DMS79 treated with DMSO at 0.1 percent for 48 hours (cell line): Measurements from ENCODE around the gene CPNE5.

Experiments used
- DNase-seq: peaks from one replicate; lab custom pipeline; 2025; lab: John Stamatoyannopoulos, UW

CPNE5 gene

GRCh38 chr6:36857325-36857724 lies 18.1 kb upstream of the CPNE5 start:
- no peak for DNase-seq

GRCh38 chr6:36856277-36856676 lies 17.0 kb upstream of the CPNE5 start:
- peak; percentile 90 for DNase-seq

- no peak for DNase-seq
Observed at GRCh38 chr6:36855750-36856149, 16.5 kb upstream of the CPNE5 start.

GRCh38 chr6:36853325-36853724 lies 14.1 kb upstream of the CPNE5 start:
- DNase-seq: no peak

GRCh38 chr6:36852481-36853147 lies 13.4 kb upstream of the CPNE5 start:
- no peak for DNase-seq

- peak; percentile 52 for DNase-seq
Observed at GRCh38 chr6:36851626-36852025, 12.4 kb upstream of the CPNE5 start.

- DNase-seq: peak; percentile 80
Observed at GRCh38 chr6:36851149-36851614, 11.9 kb upstream of the CPNE5 start.

- DNase-seq: peak; percentile 34
Observed at GRCh38 chr6:36850021-36850420, 10.8 kb upstream of the CPNE5 start.

GRCh38 chr6:36848658-36849441 lies 9.6 kb upstream of the CPNE5 start:
- peak; percentile 94 for DNase-seq

- DNase-seq: no peak
Observed at GRCh38 chr6:36847991-36848390, 8.7 kb upstream of the CPNE5 start.

- no peak for DNase-seq
Observed at GRCh38 chr6:36847152-36847551, 7.9 kb upstream of the CPNE5 start.

GRCh38 chr6:36845233-36845632 lies 6.0 kb upstream of the CPNE5 start:
- DNase-seq: no peak

- no peak for DNase-seq
Observed at GRCh38 chr6:36844232-36845170, 5.3 kb upstream of the CPNE5 start.

- no peak for DNase-seq
Observed at GRCh38 chr6:36843170-36843569, 3.9 kb upstream of the CPNE5 start.

- no peak for DNase-seq
Observed at GRCh38 chr6:36841756-36842155, 2.5 kb upstream of the CPNE5 start.

GRCh38 chr6:36840432-36841403 lies 1.5 kb upstream of the CPNE5 start:
- no peak for DNase-seq

- DNase-seq: peak; percentile 18
Observed at GRCh38 chr6:36839749-36840431, 646 bp upstream of the CPNE5 start.

GRCh38 chr6:36837686-36838085 lies 1.6 kb downstream of the CPNE5 start:
- DNase-seq: no peak

- DNase-seq: no peak
Observed at GRCh38 chr6:36837022-36837339, 2.3 kb downstream of the CPNE5 start.

GRCh38 chr6:36836111-36837021 lies 2.9 kb downstream of the CPNE5 start:
- DNase-seq: no peak
